HCT116 (cell line): ENCODE measurements around the gene ENOX1. TPM values are rescaled to one million over a fixed set of nuclear protein-coding genes. Genes with fewer than 3 reads are reported as not detected.

ENCODE experiments used
- ATAC-seq: fragments of 200-7000 bp; cut with Tn5 transposase; 2 replicates; pipeline ENCODE4 v1.9.1; 2020; ENCODE audit warnings: mild to moderate bottlenecking, moderate library complexity
- BruUV-seq: library from RNA; stranded (reverse); fragments of 400-500 nt; replicated peaks from 2 replicates; lab custom pipeline; 2021; lab: Mats Ljungman, UMichigan
- CTCF ChIA-PET: fragments of 300-600 bp; sonication (Branson Sonifier 250); formaldehyde crosslinking; loops from one replicate; lab custom pipeline; 2021; ENCODE audit warnings: antibody characterized with exemption; lab: Charles Lee
- POLR2A ChIA-PET: fragments of 300-600, 350-600 bp; sonication (Branson Sonifier 250); formaldehyde crosslinking; loops from one replicate; lab custom pipeline; 2021; ENCODE audit warnings: antibody characterized with exemption; lab: Charles Lee
- RAD21 ChIA-PET, 2 experiments: fragments of 300-600 bp; sonication (Branson Sonifier 250); formaldehyde crosslinking; loops; one replicate each; lab custom pipeline; 2023; ENCODE audit warnings: low total read pairs in 2 of 2; ENCODE audit not compliant: uncharacterized antibody in 2 of 2, unreplicated experiment in 2 of 2, low non-redundant PET in 1 of 2; lab: Charles Lee
- DNase-seq: peaks from one replicate; pipeline ENCODE4 v3.0.0-alpha.2; 2010; ENCODE audit warnings: low read depth, low spot score
- H2AFZ ChIP-seq: fragments of 200-600 bp; shearing (Covaris generic), sonication (generic); 2 replicates; pipeline ENCODE4 v1.6.1; 2017; ENCODE audit warnings: low read depth, mixed run types, mixed read lengths, antibody characterized with exemption, low read length; ENCODE audit not compliant: poor library complexity, severe bottlenecking
- H3K27ac ChIP-seq: 2 replicates; pipeline ENCODE4 v1.5.1; 2012; ENCODE audit warnings: low read depth, low read length
- H3K27me3 ChIP-seq: fragments of 200-600 bp; sonication (generic); 2 replicates; pipeline ENCODE4 v1.6.1; 2016; ENCODE audit warnings: mixed run types, low read length, mixed read lengths; ENCODE audit not compliant: insufficient read depth
- H3K36me3 ChIP-seq, 2 experiments: fragments of 200-500 bp in 1 of 2; fragments of 200-600 bp in 1 of 2; sonication (Bioruptor generic) in 1 of 2; sonication (generic) in 1 of 2; 2 replicates each; pipeline versions ENCODE4 v1.5.1 to v1.6.1; 2014 to 2016; ENCODE audit warnings: low read length in 2 of 2, inconsistent platforms in 1 of 2, mixed read lengths in 1 of 2, mixed run types in 1 of 2; ENCODE audit not compliant: insufficient read depth in 2 of 2, control insufficient read depth in 1 of 2
- H3K4me1 ChIP-seq, 2 experiments: fragments of 200-600 bp in 1 of 2; sonication (generic) in 1 of 2; 2 replicates each; pipeline versions ENCODE4 v1.5.1 to v1.6.1; 2012 to 2017; ENCODE audit warnings: low read length in 2 of 2, inconsistent platforms in 1 of 2, mild to moderate bottlenecking in 1 of 2, mixed read lengths in 1 of 2, mixed run types in 1 of 2, moderate library complexity in 1 of 2; ENCODE audit not compliant: insufficient read depth in 2 of 2, control insufficient read depth in 1 of 2
- H3K4me2 ChIP-seq: fragments of 200-600 bp; sonication (generic); 2 replicates; pipeline ENCODE4 v1.6.1; 2017; ENCODE audit warnings: mixed run types, low read length, mixed read lengths
- H3K4me3 ChIP-seq, 2 experiments: fragments of 200-600 bp in 1 of 2; sonication (generic) in 1 of 2; replicated peaks in 1 of 2; 2 replicates each; pipeline ENCODE4 v1.5.1; 2011 to 2016; ENCODE audit warnings: low read length in 2 of 2, control low read depth in 1 of 2, low read depth in 1 of 2, mild to moderate bottlenecking in 1 of 2, mixed read lengths in 1 of 2, mixed run types in 1 of 2
- H3K79me2 ChIP-seq: fragments of 200-600 bp; sonication (generic); 2 replicates; pipeline ENCODE4 v1.6.1; 2017; ENCODE audit warnings: mild to moderate bottlenecking, mixed run types, low read length, moderate library complexity, mixed read lengths; ENCODE audit not compliant: insufficient read depth
- H3K9ac ChIP-seq: fragments of 200-600 bp; sonication (generic); 2 replicates; pipeline ENCODE4 v1.6.1; 2016; ENCODE audit warnings: low read length, mixed read lengths
- H3K9me2 ChIP-seq: fragments of 200-600 bp; sonication (generic), shearing (Covaris generic); 2 replicates; pipeline ENCODE4 v1.6.1; 2017; ENCODE audit warnings: mixed run types, mild to moderate bottlenecking, moderate library complexity; ENCODE audit not compliant: insufficient read depth
- H3K9me3 ChIP-seq, 2 experiments: fragments of 200-500 bp in 1 of 2; fragments of 200-600 bp in 1 of 2; sonication (Bioruptor generic) in 1 of 2; sonication (generic) in 1 of 2; 2 replicates each; pipeline ENCODE4 v1.6.1; 2014 to 2017; ENCODE audit warnings: low read length in 2 of 2, mixed read lengths in 2 of 2, inconsistent platforms in 1 of 2, low read depth in 1 of 2, mild to moderate bottlenecking in 1 of 2, mixed run types in 1 of 2, moderate library complexity in 1 of 2; ENCODE audit not compliant: control insufficient read depth in 1 of 2, insufficient read depth in 1 of 2
- H4K20me1 ChIP-seq: fragments of 200-600 bp; sonication (generic), shearing (Covaris generic); 2 replicates; pipeline ENCODE4 v1.6.1; 2017; ENCODE audit warnings: mixed run types, mild to moderate bottlenecking, moderate library complexity; ENCODE audit not compliant: insufficient read depth
- ATF3 ChIP-seq: IDR thresholded peaks from 2 replicates; pipeline ENCODE4 v1.6.1; 2012
- CBX3 ChIP-seq: IDR thresholded peaks from 2 replicates; pipeline ENCODE4 v1.6.1; 2012; ENCODE audit warnings: low read depth
- EGR1 ChIP-seq: IDR thresholded peaks from 2 replicates; pipeline ENCODE4 v1.6.1; 2012; ENCODE audit warnings: low read depth
- EZH2 ChIP-seq: fragments of 200-600 bp; sonication (generic); IDR thresholded peaks from 2 replicates; pipeline ENCODE4 v1.6.1; 2017; ENCODE audit warnings: antibody characterized with exemption, mixed run types
- EZH2phosphoT487 ChIP-seq: fragments of 200-600 bp; IDR thresholded peaks from 2 replicates; pipeline ENCODE4 v1.6.1; 2018; ENCODE audit warnings: antibody characterized with exemption, borderline replicate concordance
- FOSL1 ChIP-seq: IDR thresholded peaks from 2 replicates; pipeline ENCODE4 v1.6.1; 2012; ENCODE audit warnings: low read depth
- JUND ChIP-seq: IDR thresholded peaks from 2 replicates; pipeline ENCODE4 v1.6.1; 2012
- RAD21 ChIP-seq: IDR thresholded peaks from 2 replicates; pipeline ENCODE4 v1.6.1; 2012; ENCODE audit warnings: low read depth, mild to moderate bottlenecking
- SIN3A ChIP-seq: IDR thresholded peaks from 2 replicates; pipeline ENCODE4 v1.6.1; 2012; ENCODE audit warnings: low read depth
- SP1 ChIP-seq: IDR thresholded peaks from 2 replicates; pipeline ENCODE4 v1.6.1; 2012; ENCODE audit warnings: low read depth
- TCF7L2 ChIP-seq: IDR thresholded peaks from 2 replicates; pipeline ENCODE4 v1.7.0; 2011; ENCODE audit warnings: borderline replicate concordance, inconsistent platforms; ENCODE audit not compliant: insufficient read depth, insufficient read length; ENCODE audit errors: extremely low read depth
- ZBTB33 ChIP-seq: IDR thresholded peaks from 2 replicates; pipeline ENCODE4 v1.6.1; 2011; ENCODE audit warnings: mild to moderate bottlenecking, low read length, moderate library complexity; ENCODE audit not compliant: insufficient replicate concordance; ENCODE audit errors: extremely low read depth
- ZFX ChIP-seq: fragments of 450-650 bp; IDR thresholded peaks from 2 replicates; pipeline ENCODE4 v1.6.1; 2017
- ZNF274 ChIP-seq: fragments of 200-500 bp; sonication (Bioruptor generic); IDR thresholded peaks from 2 replicates; pipeline ENCODE4 v1.6.1; 2014; ENCODE audit warnings: mild to moderate bottlenecking, low read depth, low read length, inconsistent platforms
- intact Hi-C: fragments of 100-400 bp; cut with micrococcal nuclease; formaldehyde crosslinking; loops from 2 replicates; pipeline ENCODE4 v1.10.0; 2022
- total RNA-seq: library from RNA; stranded (reverse); gene quantifications from one replicate; pipeline ENCODE4 v1.2.1, GENCODE V29; 2021; ENCODE audit not compliant: unreplicated experiment

The ENOX1 gene
- total RNA-seq, 1 experiment from 2014 or later = 4.5 TPM

- H3K9ac ChIP-seq = no peak overlapping the region
- H3K79me2 ChIP-seq = no peaks in the 10 kb centered on the region
- no peaks in the 10 kb centered on the region for H3K4me1 ChIP-seq
- H3K27me3 ChIP-seq = no peaks in the 10 kb centered on the region
- no peaks in the 10 kb centered on the region for H3K9me3 ChIP-seq
- no peaks in the 10 kb centered on the region for H4K20me1 ChIP-seq
- ChIA-PET POLR2A (no interaction called here), CTCF (no interaction called here), RAD21 (no interaction called here)
- no peaks in the 10 kb centered on the region for H3K9me2 ChIP-seq
- no peaks in the 10 kb centered on the region for H3K36me3 ChIP-seq
- no peak overlapping the region for H3K27ac ChIP-seq
- no TSS peak for BruUV-seq
- intact Hi-C loops = no loop called here
- DNase-seq (no peak), ATAC-seq (no peak)
- TF ChIP-seq ZNF274 (no peak), JUND (no peak)
- H3K4me3 ChIP-seq = no peak overlapping the region
- no peak overlapping the region for H3K4me2 ChIP-seq
- H2AFZ ChIP-seq = no peak overlapping the region
Measured at GRCh38 chr13:43316281-43316680, 470.5 kb downstream of the ENOX1 start.

DNA sequence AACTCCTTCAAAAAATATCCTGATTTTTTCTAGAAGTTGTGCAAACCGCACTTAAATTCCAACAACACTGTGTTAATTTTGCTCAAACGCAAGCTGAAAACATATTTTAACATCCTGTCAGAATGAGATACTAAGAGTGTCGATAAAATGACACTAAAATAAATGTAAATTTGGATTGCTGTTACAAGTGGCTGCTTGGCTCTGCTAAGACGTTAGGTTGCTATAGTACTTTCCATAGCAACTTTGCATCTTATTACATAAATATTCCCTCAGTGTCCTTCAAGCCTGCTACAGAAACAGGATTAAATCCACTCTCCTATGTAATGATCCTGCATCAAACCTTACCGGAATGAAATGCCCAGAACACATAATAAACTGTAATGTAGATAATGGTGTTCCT is 471.2 kb downstream of the ENOX1 start:
- Histone ChIP-seq H4K20me1 (no peaks in the 10 kb centered on the region), H3K4me2 (no peak overlapping the region), H3K9me2 (no peaks in the 10 kb centered on the region), H3K79me2 (no peaks in the 10 kb centered on the region), H2AFZ (no peak overlapping the region), H3K9ac (no peak overlapping the region), H3K4me3 (no peak overlapping the region), H3K27me3 (no peaks in the 10 kb centered on the region), H3K9me3 (no peaks in the 10 kb centered on the region), H3K4me1 (no peaks in the 10 kb centered on the region), H3K36me3 (no peaks in the 10 kb centered on the region), H3K27ac (no peak overlapping the region)
- DNase-seq (no peak), ATAC-seq (no peak)
- ChIA-PET RAD21 (no interaction called here), CTCF (no interaction called here), POLR2A (no interaction called here)
- no TSS peak for BruUV-seq
- TF ChIP-seq ZBTB33 (no peak), EZH2 (no peak), FOSL1 (no peak), ATF3 (no peak), RAD21 (no peak), SIN3A (no peak), CBX3 (no peak), SP1 (no peak), ZFX (no peak), TCF7L2 (no peak), EGR1 (no peak), EZH2phosphoT487 (no peak)
- intact Hi-C loops = no loop called here
